ENCODE measurements around the gene PIGU. TPM values are rescaled to one million over a fixed set of nuclear protein-coding genes. Genes with fewer than 3 reads are reported as not detected.

PIGU gene
- total and polyA plus RNA-seq, 8 donors, result 4.1 to 20.4 (median 7.9) TPM

GRCh38 chr20:34549929-34550305 is 127.0 kb downstream of the PIGU start:
- H3K4me3 ChIP-seq, result no peak overlapping the region
- H3K9me3 ChIP-seq, result no peaks in the 10 kb centered on the region
- peaks cover 4 to 13% (median 9%) of the 10 kb centered on the region in 3 donors for H3K4me1 ChIP-seq
- no peaks in the 10 kb centered on the region for H3K36me3 ChIP-seq
- intact Hi-C loops (cut with DNase I), result loop anchor here in 1 of 3 donors (10.0 kb wide), 1 partner anchor 155 kb away; the partner anchor contains the start of gene TP53INP2
- no peaks in the 10 kb centered on the region for H3K27me3 ChIP-seq
- no peak for TF ChIP-seq CTCF (IDR thresholded peaks at IDR 0.05)
- no peak for ATAC-seq
- H3K27ac ChIP-seq, result no peak overlapping the region
- no peak for FAIRE-seq
- 87 to 88% methylated on average over 13 of the region's 13 CpGs for WGBS, 2 donors
- no peak for DNase-seq

- Histone ChIP-seq H3K27me3 (no peaks in the 10 kb centered on the region), H3K27ac (no peak overlapping the region), H3K4me3 (no peak overlapping the region), H3K9me3 (no peaks in the 10 kb centered on the region), H3K36me3 (no peaks in the 10 kb centered on the region), H3K4me1 (peaks cover 4 to 13% (median 9%) of the 10 kb centered on the region in 3 donors)
- peak; percentile 31 to 48 (median 40) for ATAC-seq
- TF ChIP-seq CTCF (IDR thresholded peaks at IDR 0.05), result no peak
- FAIRE-seq, result no peak
- WGBS, 2 donors, result 61 to 63% methylated on average over 20 of the region's 20 CpGs
- intact Hi-C loops (cut with DNase I), result loop anchor here in 1 of 3 donors (10.0 kb wide), 1 partner anchor 155 kb away; the partner anchor contains the start of gene TP53INP2
- DNase-seq, result peak in 4 of 6 donors; percentile 35 to 62 (median 56)
Measured at GRCh38 chr20:34549291-34549928, 127.5 kb downstream of the PIGU start.

DNA sequence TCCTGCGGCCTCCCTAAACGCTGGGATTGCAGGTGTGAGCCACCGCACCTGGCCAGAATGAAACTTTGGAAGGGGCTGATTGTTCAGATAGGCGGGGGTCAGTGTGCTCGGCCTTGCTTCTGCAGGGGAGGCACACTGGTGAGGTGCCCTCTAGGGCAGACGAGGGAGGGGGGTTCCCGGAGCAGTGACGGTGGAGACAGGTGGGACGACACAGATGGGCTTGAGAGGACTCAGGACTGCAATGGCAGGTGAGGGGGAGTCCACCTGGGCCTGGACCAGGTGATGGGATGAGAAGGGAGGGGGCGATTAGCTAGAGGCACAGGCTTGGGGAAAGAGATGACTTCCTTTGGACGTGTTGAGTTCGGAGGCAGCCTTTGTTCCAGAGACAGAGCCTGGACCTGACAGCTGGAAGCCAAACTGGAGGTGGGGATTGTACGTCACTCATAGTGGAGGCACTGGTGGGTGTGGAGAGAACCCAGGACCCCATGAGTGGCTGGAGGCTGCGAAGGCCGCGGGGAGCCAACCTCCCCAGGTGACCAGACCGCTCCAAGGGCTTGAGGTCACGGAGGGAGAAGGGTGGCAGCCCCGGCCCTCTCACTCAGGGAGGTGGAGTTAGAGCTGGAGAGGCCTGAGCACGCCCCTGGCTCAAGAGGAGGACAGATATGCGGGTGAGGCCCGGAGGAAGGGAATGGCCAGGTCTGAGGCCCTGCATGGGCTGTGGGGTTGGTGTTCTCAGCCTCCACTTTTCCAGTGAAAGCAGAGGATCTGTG is 128.9 kb downstream of the PIGU start:
- H3K36me3 ChIP-seq, result no peaks in the 10 kb centered on the region
- no peak overlapping the region for H3K27ac ChIP-seq
- peaks cover 0 to 5% (median 3%) of the 10 kb centered on the region in 3 donors for H3K4me1 ChIP-seq
- intact Hi-C loops (cut with DNase I), result loop anchor here in 1 of 3 donors (10.0 kb wide), 1 partner anchor 157 kb away; the partner anchor contains the start of gene TP53INP2
- FAIRE-seq (no peak), DNase-seq (no peak), ATAC-seq (no peak)
- 95% methylated on average over 22 of the region's 22 CpGs for WGBS, 2 donors
- H3K27me3 ChIP-seq, result no peaks in the 10 kb centered on the region
- H3K4me3 ChIP-seq, result no peak overlapping the region
- TF ChIP-seq CTCF (IDR thresholded peaks at IDR 0.05), result no peak
- H3K9me3 ChIP-seq, result no peaks in the 10 kb centered on the region

DNA sequence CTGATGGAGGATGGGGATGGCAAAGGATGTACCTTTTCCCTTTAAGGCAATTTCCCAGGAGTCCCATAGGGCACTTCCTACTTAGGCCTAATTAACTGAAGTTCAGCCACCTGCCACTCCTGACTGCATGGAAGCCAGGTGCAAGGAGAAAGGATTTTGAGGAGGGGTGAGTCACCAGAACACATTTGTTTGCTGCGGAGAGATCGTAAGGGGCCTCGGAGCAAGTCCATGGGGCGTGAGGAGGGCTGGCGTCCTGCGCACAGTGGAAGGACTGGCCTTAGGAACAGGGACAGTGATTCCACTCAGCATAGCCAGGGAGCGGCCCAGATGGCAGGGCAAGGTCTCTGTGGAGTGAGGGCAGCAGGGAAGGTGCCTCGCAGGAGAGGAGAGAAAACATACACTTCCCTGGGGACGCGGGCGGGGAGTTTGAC is 130.1 kb downstream of the PIGU start:
- no peak for FAIRE-seq
- no peak overlapping the region for H3K27ac ChIP-seq

More for the DNA sequence above, 130.1 kb downstream of the PIGU start:
- peak overlapping the region in 2 of 4 donors; percentile 1 to 13 for H3K4me3 ChIP-seq
- peak in 3 of 4 donors; percentile 34 to 62 (median 47) for ATAC-seq
- H3K4me1 ChIP-seq, result no peaks in the 10 kb centered on the region
- WGBS, 2 donors, result 81 to 84% methylated on average over 11 of the region's 11 CpGs
- H3K9me3 ChIP-seq, result no peaks in the 10 kb centered on the region
- no peak for TF ChIP-seq CTCF (IDR thresholded peaks at IDR 0.05)
- DNase-seq, result no peak
- H3K27me3 ChIP-seq, result no peaks in the 10 kb centered on the region
- H3K36me3 ChIP-seq, result peaks cover 0 to 6% (median 0%) of the 10 kb centered on the region in 3 donors
- intact Hi-C loops (cut with DNase I), result loop anchor here in 1 of 3 donors (10.0 kb wide), 1 partner anchor 158 kb away; the partner anchor contains the start of gene TP53INP2

Data from pancreas (tissue), 10 donors.